ENCODE data around the gene THYN1.

DNA sequence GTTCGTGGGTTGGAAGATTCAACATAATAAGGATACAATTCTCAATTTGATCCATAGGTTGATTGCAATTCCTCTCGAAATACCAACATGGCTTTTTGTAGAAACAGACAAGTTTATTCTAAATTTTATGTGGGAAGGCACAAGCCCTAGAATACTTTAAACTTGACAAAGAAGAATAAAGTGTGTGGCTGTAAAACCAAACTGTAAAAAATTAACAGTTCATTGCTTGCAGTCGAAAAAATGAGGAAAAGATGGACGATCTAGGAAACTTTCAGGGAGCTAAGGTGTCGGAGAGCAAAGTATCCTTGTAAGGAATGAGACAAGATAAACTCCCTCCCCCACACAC is 22.0 kb upstream of the THYN1 start:
- TF ChIP-seq POLR2A (IDR thresholded peaks at IDR 0.05; ENCODE audit: low read depth, low read length) (no peak), POLR2AphosphoS5 (IDR thresholded peaks at IDR 0.05; ENCODE audit: low read depth, low read length) (no peak; the same call in 1 of the 2 replicates)
